Right renal cortex interstitium (tissue), 3 donors: ENCODE data around the gene EXOC3. TPM values are rescaled to one million over a fixed set of nuclear protein-coding genes. Genes with fewer than 3 reads are reported as not detected.

Experiments
- DNase-seq, 3 donors: peaks; one replicate each; pipeline ENCODE4 v3.0.0-alpha.2; 2013; ENCODE audit warnings: low read depth in 3 of 3, low spot score in 2 of 3
- polyA plus RNA-seq, 3 donors: library from polyadenylated mRNA; unstranded; fragments of 120-200 nt; gene quantifications; one replicate each; pipeline ENCODE4 v1.2.1, GENCODE V29; 2013; ENCODE audit not compliant: insufficient read length in 3 of 3

EXOC3 gene
- polyA plus RNA-seq, 3 donors, result 48.7 to 55.6 (median 52.6) TPM

GRCh38 chr5:424301-425110 lies 18.5 kb upstream of the EXOC3 start:
- DNase-seq, result no peak

DNA sequence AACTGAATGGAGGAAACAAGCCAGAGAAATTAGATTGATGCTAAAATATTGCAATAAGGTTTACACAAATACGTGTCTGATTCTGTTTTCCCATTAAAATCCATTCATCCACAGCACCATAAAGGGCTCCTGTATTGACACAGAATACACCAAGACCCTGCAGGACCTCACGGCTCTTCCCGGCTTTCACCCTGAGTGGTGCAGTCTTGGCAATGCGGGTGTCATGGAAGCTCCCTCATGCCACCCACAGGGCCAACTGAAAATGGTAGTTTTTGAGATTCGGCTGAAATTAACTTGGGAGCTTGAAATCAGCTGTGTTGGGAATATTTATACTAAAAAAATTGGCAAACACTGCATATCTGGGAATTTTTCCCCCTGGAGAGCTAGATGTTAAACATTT lies 17.3 kb upstream of the EXOC3 start:
- DNase-seq, result no peak

DNA sequence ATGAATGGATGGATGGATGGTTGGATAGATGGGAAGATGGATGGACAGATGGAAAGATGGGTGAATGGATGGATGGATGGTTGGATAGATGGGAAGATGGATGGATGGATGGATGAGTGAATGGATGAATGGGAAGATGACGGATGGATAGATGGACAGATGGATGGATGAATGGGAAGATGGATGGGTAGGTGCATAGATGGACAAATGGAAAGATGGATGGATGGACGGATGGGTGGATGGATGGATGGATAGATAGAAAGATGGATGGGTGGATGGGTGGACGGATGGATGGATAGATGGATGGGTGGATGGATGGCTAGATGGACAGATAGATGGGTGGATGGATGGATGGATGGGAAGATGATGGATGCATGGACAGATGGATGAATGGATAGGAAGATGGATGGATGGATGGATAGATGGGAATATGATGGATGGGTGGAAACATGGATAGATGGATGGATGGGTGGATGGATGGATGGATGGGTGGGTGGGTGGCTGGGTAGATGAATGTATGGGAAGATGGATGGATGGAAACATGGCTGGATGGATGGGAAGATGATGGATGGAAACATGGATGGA lies 16.5 kb upstream of the EXOC3 start:
- no peak for DNase-seq

GRCh38 chr5:427415-428087 lies 15.4 kb upstream of the EXOC3 start:
- no peak for DNase-seq

DNA sequence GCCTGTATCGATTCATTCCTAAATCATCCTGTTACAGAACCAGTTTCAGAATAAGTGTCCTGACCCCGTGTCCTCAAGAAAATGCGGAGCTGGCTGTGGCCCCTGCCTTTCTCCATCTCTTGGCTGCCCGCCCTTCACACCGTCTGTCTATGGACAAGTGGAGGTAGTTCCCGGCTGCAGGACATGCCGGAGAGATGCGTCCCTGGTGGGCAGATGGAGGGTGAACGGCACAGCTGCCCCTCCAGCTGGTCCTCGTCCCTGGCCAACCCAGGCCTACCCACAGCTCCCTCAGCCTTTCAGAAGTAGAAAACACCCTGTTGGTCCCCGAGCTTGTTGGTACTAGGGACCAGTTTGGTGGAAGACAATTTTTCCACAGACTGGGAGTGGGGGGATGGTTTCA lies 14.8 kb upstream of the EXOC3 start:
- DNase-seq, result no peak

- no peak for DNase-seq
These were observed 14.1 kb upstream of the EXOC3 start for GRCh38 chr5:428754-429452.

DNA sequence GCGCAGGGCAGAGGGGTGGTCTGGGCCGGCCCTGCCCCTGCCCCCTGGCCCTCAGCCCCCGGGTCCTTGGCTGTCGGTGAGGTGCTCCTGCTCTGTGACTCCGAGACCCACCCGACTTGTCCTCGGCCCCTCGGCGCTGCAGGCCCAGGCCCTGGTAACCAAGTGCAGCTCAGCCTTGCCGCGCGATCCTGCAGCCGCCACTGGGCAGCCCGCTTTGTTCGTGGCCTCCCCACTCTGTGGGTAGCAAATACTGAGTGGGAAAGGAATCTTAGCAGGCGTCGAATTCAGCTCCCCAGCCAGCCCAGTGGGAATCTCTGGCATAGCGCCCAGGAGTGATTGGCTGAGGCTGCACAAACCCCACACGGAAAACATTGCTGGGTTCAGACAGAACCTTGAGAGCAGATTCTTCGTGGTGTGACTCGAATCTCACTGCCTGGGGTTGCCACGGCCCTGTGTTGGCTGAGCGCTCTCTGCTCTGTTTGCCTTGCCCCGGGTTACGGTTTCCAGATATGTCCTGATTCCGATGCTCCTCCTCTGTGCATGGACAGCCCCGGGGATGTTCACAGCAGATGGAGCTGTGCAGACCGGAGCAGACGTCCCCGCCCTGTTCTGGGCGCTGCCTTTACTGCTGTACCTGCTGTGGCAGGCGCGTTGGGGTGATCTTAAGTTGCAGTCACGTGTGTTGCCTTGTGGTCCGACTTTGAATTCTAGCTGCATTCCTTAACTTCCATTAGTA lies 13.4 kb upstream of the EXOC3 start:
- DNase-seq, result no peak

DNA sequence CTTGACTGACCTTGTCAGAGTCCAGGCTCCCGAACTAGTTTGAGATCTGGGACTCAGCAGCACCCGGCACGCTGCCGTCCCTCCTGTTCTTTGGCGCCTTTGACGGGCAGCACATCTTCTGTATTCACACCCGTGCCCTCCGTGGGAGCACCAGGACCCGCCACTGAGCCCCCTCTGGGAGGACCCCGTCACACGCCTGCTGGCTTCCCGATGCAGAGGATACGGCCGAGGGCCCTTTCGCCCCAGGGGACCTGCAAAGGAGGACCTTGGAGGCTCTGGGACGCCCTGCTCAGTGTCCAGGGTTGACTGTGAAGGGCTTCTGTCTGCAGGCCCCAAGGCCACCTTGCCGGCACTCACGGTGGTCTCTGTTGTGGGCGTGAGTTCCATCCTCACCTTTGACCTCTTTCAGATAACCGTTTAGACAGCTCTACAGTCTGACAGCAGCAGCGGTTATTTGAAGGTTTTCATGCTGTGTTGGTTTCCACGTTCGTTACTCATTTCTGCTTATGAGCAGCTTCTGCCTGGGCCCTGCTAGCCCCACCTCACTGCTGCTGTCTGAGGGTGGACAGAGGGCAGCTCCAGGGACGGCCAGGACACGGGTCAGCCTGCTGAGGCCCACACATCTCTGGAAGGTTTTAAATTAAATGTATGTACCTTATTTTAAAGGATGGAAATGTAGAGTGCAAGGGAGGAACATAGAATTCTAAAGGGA lies 12.6 kb upstream of the EXOC3 start:
- DNase-seq, result no peak

DNA sequence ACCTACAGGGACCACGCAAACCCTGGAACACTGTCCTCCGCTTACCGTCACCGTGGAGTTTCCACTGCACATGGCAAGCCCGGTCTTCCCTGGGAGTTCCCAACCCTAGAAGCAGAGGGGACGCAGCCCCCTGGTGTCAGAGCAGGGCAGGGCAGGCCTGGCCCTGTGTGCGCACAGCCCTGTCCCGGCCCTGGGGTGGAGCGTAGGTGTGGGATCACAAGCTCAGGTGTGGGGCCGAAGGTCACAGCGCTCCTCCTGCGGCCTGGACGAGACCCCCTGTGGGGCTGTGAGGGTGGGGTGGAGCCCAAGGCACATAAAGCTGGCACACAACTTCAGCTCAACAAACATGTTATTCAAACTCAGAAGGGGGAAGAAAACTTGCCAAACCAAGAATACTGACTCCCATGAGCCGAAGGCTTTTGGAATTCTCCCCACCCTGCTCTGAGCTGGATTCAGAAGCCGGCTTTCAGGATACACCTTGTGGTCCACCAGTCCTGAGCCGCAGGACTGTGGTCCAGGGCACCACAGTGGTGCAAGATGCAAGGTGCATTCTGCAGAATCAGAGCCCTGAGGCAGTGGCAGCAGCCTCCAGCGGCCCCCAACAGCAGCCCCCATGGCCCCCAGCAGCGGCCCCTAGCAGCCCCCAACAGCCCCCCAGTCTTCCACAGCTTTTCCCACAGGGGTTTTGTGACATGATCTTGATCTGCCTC lies 11.8 kb upstream of the EXOC3 start:
- no peak for DNase-seq

DNA sequence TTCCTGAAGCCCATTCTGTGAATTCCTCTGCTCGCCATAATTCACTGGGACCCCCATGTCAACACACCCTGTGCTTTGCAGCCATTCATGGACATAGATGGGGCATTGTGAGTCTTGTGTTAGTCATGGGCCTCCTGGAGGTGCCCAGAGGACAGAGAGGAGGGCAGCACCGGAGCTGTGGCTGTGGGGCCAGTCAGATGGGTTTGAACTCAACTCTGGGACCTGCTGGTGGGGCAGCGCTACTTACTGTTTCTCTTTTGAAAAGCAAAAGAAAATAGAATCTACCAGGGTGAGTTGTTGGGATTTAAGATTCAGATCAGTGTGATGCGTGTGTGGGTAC lies 11.3 kb upstream of the EXOC3 start:
- no peak for DNase-seq

- no peak for DNase-seq
These were observed 10.6 kb upstream of the EXOC3 start for GRCh38 chr5:432201-432927.

DNA sequence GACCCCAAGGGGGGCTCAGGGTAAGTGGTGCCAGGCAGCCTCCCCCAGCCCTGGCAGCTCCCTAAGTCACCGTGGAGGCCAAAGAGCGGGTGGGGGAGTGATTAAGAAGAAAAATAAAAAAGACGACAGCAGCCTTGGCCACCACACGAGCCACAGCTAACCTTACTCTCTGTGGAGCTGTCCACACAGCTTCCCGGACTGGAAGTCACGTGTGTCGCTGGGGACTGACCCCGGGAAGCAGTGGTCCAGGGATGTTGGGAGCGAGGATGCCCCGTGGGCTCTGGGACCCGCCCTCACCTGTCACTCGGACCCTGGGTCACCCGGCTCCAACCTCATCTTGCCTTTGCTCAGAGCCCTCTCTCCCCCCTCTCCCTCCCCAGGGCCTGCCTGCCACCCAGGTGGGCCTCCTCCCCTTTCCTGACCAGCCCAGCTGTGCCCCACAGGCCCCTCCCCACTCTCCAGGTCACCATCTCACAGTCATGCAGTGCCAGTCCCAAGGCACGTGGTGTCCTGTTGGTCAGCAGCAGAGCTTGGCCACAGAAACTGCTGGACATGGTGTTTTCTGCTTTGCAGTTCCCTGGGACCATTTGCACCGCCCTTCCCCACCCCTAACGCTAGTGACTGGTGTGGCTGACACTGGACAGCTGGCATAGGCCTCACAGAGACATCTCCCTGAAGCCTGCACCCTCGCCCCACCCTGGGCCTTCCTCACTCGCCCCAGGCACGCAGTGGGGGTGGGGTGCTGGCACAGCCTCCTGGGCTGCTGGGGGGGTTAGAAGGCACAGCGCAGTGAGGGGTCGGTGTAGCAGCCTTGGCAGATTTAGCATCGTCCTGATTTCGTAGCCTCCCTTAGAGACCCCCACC lies 9.8 kb upstream of the EXOC3 start:
- no peak for DNase-seq

- DNase-seq, result no peak
These were observed 9.1 kb upstream of the EXOC3 start for GRCh38 chr5:433836-434235.

- no peak for DNase-seq
These were observed 8.4 kb upstream of the EXOC3 start for GRCh38 chr5:434443-435146.

- DNase-seq, result no peak
These were observed 7.7 kb upstream of the EXOC3 start for GRCh38 chr5:435156-435790.

- no peak for DNase-seq
These were observed 6.9 kb upstream of the EXOC3 start for GRCh38 chr5:435961-436640.
